ENCODE data around the gene FREY1. TPM values are rescaled to one million over a fixed set of nuclear protein-coding genes. Genes with fewer than 3 reads are reported as not detected.

The FREY1 gene
- total and polyA plus RNA-seq, 2 donors (not counting 3 experiments of a cell fraction or from before 2014, with no cell fraction given), result 0.84 to 1.1 TPM

GRCh38 chr11:45904309-45904915, 2.7 kb downstream of the FREY1 start:
- TF ChIP-seq CTCF (IDR thresholded peaks at IDR 0.05; ENCODE audit: extremely low read depth in 1 of 2, insufficient read depth in 1 of 2, low read depth in 1 of 2, low read length in 2 of 2) (no peak), EZH2 (IDR thresholded peaks at IDR 0.05; ENCODE audit: borderline replicate concordance, low read depth, low read length, severe bottlenecking) (no peak), JUN (IDR thresholded peaks at IDR 0.05; ENCODE audit: borderline replicate concordance, insufficient read depth, insufficient read length, low read depth) (no peak), MYC (IDR thresholded peaks at IDR 0.05; ENCODE audit: low read depth, low read length) (no peak), GATA2 (IDR thresholded peaks at IDR 0.05; ENCODE audit: insufficient read depth, insufficient read length, low read depth, low read length) (no peak), MAX (IDR thresholded peaks at IDR 0.05; ENCODE audit: insufficient read depth, insufficient read length) (no peak), POLR2AphosphoS5 (IDR thresholded peaks at IDR 0.05; ENCODE audit: insufficient read depth, low read depth, low read length) (no peak), FOS (IDR thresholded peaks at IDR 0.05; ENCODE audit: borderline replicate concordance, insufficient read depth, low read length) (no peak), POLR2A (IDR thresholded peaks at IDR 0.05; ENCODE audit: low read depth, low read length) (no peak)
- dilution Hi-C loops (cut with MboI; ENCODE audit: extremely low pct_ligation_motif_present, low sequenced_read_pairs), result no loop called here
- Histone ChIP-seq H2AFZ (ENCODE audit: low read depth, low read length) (no peak overlapping the region), H3K4me3 (replicated peaks in 1 of 3; ENCODE audit: insufficient read depth in 1 of 3, low read depth in 1 of 3, low read length in 3 of 3) (no peak overlapping the region), H3K36me3 (ENCODE audit: control insufficient read depth in 2 of 2, extremely low read depth in 1 of 2, insufficient read depth in 2 of 2, low read length in 2 of 2) (peaks cover 0 to 3% of the 10 kb centered on the region in 2 experiments), H3K27ac (ENCODE audit: insufficient read depth, low read depth, low read length) (no peak overlapping the region), H3K4me2 (ENCODE audit: insufficient read depth, low read length) (no peak overlapping the region), H3K4me1 (ENCODE audit: control insufficient read depth, extremely low read depth, insufficient read depth, low read length) (peaks cover 6% of the 10 kb centered on the region), H4K20me1 (replicated peaks; ENCODE audit: control insufficient read depth, extremely low read depth, insufficient read depth, low read length) (no peaks in the 10 kb centered on the region), H3K9me1 (replicated peaks; ENCODE audit: control insufficient read depth, extremely low read depth, insufficient read depth, low read length) (no peaks in the 10 kb centered on the region), H3K9me3 (replicated peaks; ENCODE audit: control insufficient read depth, insufficient read depth, low read length) (no peaks in the 10 kb centered on the region), H3K9ac (replicated peaks; ENCODE audit: extremely low read depth, insufficient read depth, low read length) (no peak overlapping the region), H3K27me3 (ENCODE audit: control insufficient read depth in 2 of 2, insufficient read depth in 2 of 2, low read length in 2 of 2) (peaks cover 2 to 4% of the 10 kb centered on the region in 2 experiments), H3K79me2 (ENCODE audit: control insufficient read depth, insufficient read depth, low read length) (no peaks in the 10 kb centered on the region)
- intact Hi-C loops (cut with micrococcal nuclease), result no loop called here
- DNase-seq (ENCODE audit: low read depth, low spot score), result no peak
- no peak for FAIRE-seq
- ChIA-PET POLR2A (no interaction called here), CTCF (no interaction called here)
- BruUV-seq (replicated peaks), result no TSS peak
